HepG2 (cell line): Measurements from ENCODE around the gene B3GNT8. TPM values are rescaled to one million over a fixed set of nuclear protein-coding genes. Genes with fewer than 3 reads are reported as not detected.

Source experiments
- CENPT ChIP-seq: sonication (generic); formaldehyde crosslinking; IDR thresholded peaks from 2 replicates; pipeline ENCODE4 v1.8.0; 2022; ENCODE audit warnings: low read depth, mild to moderate bottlenecking, moderate library complexity, missing genetic modification reagents
- GABPA ChIP-seq, 2 experiments: IDR thresholded peaks; 2 replicates each; pipeline ENCODE4 v1.6.1; 2011 to 2016; ENCODE audit warnings: low read depth in 2 of 2, low read length in 1 of 2, missing biosample characterization in 1 of 2, missing genetic modification characterization in 1 of 2
- HDAC2 ChIP-seq: sonication (generic); formaldehyde crosslinking; IDR thresholded peaks from 2 replicates; pipeline ENCODE4 v1.4.0; 2020; ENCODE audit warnings: missing genetic modification reagents
- LCORL ChIP-seq, 2 experiments: fragments of 450-650 bp in 1 of 2; sonication (generic) in 1 of 2; formaldehyde crosslinking in 1 of 2; IDR thresholded peaks; 2 replicates each; pipeline versions ENCODE4 v1.5.0 to v1.6.1; 2017 to 2020; ENCODE audit warnings: antibody characterized with exemption in 1 of 2, missing genetic modification reagents in 1 of 2
- MED1 ChIP-seq: sonication (generic); formaldehyde crosslinking; IDR thresholded peaks from 2 replicates; pipeline ENCODE4 v1.4.0; 2020; ENCODE audit warnings: missing genetic modification reagents
- MXD4 ChIP-seq: IDR thresholded peaks from 2 replicates; pipeline ENCODE4 v1.6.1; 2016; ENCODE audit warnings: mild to moderate bottlenecking, missing biosample characterization, missing genetic modification reagents
- PLRG1 ChIP-seq: fragments of 450-650 bp; conservative IDR thresholded peaks from 2 replicates; pipeline ENCODE4 v1.6.1; 2016
- RXRB ChIP-seq: IDR thresholded peaks from 2 replicates; pipeline ENCODE4 v1.6.1; 2016; ENCODE audit warnings: borderline replicate concordance, missing genetic modification reagents, missing compliant biosample characterization
- SMAD3 ChIP-seq: sonication (generic); formaldehyde crosslinking; IDR thresholded peaks from 2 replicates; pipeline ENCODE4 v1.4.0; 2020; ENCODE audit warnings: missing genetic modification reagents
- TCF7L2 ChIP-seq: IDR thresholded peaks from 2 replicates; pipeline ENCODE4 v1.6.1; 2011; ENCODE audit warnings: mild to moderate bottlenecking, low read depth, low read length, moderate library complexity
- U2AF2 ChIP-seq: fragments of 200-400 bp; formaldehyde crosslinking; IDR thresholded peaks from 2 replicates; pipeline ENCODE4 v1.6.1; 2017; ENCODE audit warnings: low read depth, mild to moderate bottlenecking, low read length
- ZFP1 ChIP-seq: IDR thresholded peaks from 2 replicates; pipeline ENCODE4 v1.6.1; 2016
- ZMYM4 ChIP-seq: sonication (generic); formaldehyde crosslinking; IDR thresholded peaks from 2 replicates; pipeline ENCODE4 v1.8.1; 2023; ENCODE audit warnings: mild to moderate bottlenecking, missing genetic modification reagents
- ZNF253 ChIP-seq: sonication (generic); formaldehyde crosslinking; IDR thresholded peaks from 2 replicates; pipeline ENCODE4 v1.8.0; 2022; ENCODE audit warnings: mild to moderate bottlenecking, missing genetic modification reagents, borderline replicate concordance
- ZNF629 ChIP-seq: sonication (generic); formaldehyde crosslinking; conservative IDR thresholded peaks from 2 replicates; pipeline ENCODE4 v1.5.0; 2020; ENCODE audit warnings: missing genetic modification reagents
- ZNF644 ChIP-seq: IDR thresholded peaks from 2 replicates; pipeline ENCODE4 v1.6.1; 2016; ENCODE audit warnings: low read depth
- ZNF678 ChIP-seq: sonication (generic); formaldehyde crosslinking; IDR thresholded peaks from 2 replicates; pipeline ENCODE4 v1.4.0; 2020; ENCODE audit warnings: mild to moderate bottlenecking, missing genetic modification reagents
- ZSCAN20 ChIP-seq: sonication (generic); formaldehyde crosslinking; IDR thresholded peaks from 2 replicates; pipeline ENCODE4 v1.4.0; 2020; ENCODE audit warnings: missing genetic modification reagents, mild to moderate bottlenecking, borderline replicate concordance
- polyA plus RNA-seq, 8 experiments: library from polyadenylated mRNA; depleted of rRNA in 3 of 8; stranded (reverse) in 7 of 8; unstranded in 1 of 8; fragments of >200 nt; fragmentation: Illumina TruSeq in 4 of 8; extraction: Trizol in 4 of 8; gene quantifications; 2 replicates each; pipeline versions ENCODE4 v1.2.1 to v1.2.3, GENCODE V29; 2011 to 2016; ENCODE audit warnings: low read depth in 4 of 8, missing spikeins in 1 of 8, mixed read lengths in 1 of 8; ENCODE audit not compliant: insufficient read depth in 1 of 8
- total RNA-seq, 5 experiments: library from RNA; depleted of rRNA; stranded (reverse); fragments of >200 nt; fragmentation: Illumina TruSeq; extraction: Trizol; gene quantifications; 2 replicates each; pipeline ENCODE4 v1.2.3, GENCODE V29; 2016; ENCODE audit warnings: low read depth in 1 of 5
- TF ChIP-seq, protein P1 (sequence below): sonication (generic); formaldehyde crosslinking; IDR thresholded peaks from 2 replicates; pipeline ENCODE4 v1.4.0; 2020; ENCODE audit warnings: missing genetic modification reagents
- TF ChIP-seq, protein P2 (sequence below): sonication (generic); formaldehyde crosslinking; IDR thresholded peaks from 2 replicates; pipeline ENCODE4 v1.5.0; 2020; ENCODE audit warnings: missing genetic modification reagents
- TF ChIP-seq, protein P3 (sequence below): sonication (generic); formaldehyde crosslinking; IDR thresholded peaks from 2 replicates; pipeline ENCODE4 v1.4.0; 2020; ENCODE audit warnings: missing genetic modification reagents, borderline replicate concordance
- TF ChIP-seq, protein P4 (sequence below): IDR thresholded peaks from 2 replicates; pipeline ENCODE4 v1.6.1; 2016; ENCODE audit warnings: missing genetic modification reagents, missing compliant biosample characterization
- TF ChIP-seq, protein P5 (sequence below): sonication (generic); formaldehyde crosslinking; IDR thresholded peaks from 2 replicates; pipeline ENCODE4 v1.4.0; 2020; ENCODE audit warnings: missing genetic modification reagents

B3GNT8 gene
- total and polyA plus RNA-seq, 2 of the 13 experiments (the other 11 are each of a cell fraction or from before 2014, with no cell fraction given): 0.26 to 1.9 TPM

DNA sequence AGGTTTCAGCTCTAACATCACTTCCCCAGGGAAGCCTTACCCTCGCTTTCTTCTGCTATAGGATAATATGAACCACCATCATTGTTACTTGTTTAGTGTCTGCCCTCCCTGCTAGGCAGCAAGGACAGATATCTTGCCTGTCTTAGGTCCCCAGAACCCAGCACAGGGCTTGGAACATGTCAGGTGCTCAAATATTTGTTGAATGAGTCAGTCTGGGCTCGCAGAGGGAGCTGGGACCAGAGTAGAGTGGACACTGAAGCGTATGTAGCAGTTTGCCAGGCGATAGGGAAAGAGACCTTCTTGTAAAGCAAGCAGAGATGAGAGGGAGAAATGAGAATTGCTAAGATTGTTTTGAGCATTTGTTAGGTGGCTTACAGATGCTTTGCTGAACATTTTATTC is 17.9 kb downstream of the B3GNT8 start (continued):
- no peak for TF ChIP-seq ZNF678 (CRISPR knock-in tag)
- TF ChIP-seq HDAC2: peak; percentile 19; the same call in 1 of the 2 replicates
- no peak for TF ChIP-seq TCF7L2
- TF ChIP-seq ZNF629 (CRISPR knock-in tag): no peak
- TF ChIP-seq, protein P1, sequence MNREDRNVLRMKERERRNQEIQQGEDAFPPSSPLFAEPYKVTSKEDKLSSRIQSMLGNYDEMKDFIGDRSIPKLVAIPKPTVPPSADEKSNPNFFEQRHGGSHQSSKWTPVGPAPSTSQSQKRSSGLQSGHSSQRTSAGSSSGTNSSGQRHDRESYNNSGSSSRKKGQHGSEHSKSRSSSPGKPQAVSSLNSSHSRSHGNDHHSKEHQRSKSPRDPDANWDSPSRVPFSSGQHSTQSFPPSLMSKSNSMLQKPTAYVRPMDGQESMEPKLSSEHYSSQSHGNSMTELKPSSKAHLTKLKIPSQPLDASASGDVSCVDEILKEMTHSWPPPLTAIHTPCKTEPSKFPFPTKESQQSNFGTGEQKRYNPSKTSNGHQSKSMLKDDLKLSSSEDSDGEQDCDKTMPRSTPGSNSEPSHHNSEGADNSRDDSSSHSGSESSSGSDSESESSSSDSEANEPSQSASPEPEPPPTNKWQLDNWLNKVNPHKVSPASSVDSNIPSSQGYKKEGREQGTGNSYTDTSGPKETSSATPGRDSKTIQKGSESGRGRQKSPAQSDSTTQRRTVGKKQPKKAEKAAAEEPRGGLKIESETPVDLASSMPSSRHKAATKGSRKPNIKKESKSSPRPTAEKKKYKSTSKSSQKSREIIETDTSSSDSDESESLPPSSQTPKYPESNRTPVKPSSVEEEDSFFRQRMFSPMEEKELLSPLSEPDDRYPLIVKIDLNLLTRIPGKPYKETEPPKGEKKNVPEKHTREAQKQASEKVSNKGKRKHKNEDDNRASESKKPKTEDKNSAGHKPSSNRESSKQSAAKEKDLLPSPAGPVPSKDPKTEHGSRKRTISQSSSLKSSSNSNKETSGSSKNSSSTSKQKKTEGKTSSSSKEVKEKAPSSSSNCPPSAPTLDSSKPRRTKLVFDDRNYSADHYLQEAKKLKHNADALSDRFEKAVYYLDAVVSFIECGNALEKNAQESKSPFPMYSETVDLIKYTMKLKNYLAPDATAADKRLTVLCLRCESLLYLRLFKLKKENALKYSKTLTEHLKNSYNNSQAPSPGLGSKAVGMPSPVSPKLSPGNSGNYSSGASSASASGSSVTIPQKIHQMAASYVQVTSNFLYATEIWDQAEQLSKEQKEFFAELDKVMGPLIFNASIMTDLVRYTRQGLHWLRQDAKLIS (CRISPR knock-in tag): no peak
- no peak for TF ChIP-seq MXD4 (CRISPR knock-in tag)
- no peak for TF ChIP-seq SMAD3 (CRISPR knock-in tag)
- TF ChIP-seq, protein P2, sequence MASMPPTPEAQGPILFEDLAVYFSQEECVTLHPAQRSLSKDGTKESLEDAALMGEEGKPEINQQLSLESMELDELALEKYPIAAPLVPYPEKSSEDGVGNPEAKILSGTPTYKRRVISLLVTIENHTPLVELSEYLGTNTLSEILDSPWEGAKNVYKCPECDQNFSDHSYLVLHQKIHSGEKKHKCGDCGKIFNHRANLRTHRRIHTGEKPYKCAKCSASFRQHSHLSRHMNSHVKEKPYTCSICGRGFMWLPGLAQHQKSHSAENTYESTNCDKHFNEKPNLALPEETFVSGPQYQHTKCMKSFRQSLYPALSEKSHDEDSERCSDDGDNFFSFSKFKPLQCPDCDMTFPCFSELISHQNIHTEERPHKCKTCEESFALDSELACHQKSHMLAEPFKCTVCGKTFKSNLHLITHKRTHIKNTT: no peak
- TF ChIP-seq, protein P3, sequence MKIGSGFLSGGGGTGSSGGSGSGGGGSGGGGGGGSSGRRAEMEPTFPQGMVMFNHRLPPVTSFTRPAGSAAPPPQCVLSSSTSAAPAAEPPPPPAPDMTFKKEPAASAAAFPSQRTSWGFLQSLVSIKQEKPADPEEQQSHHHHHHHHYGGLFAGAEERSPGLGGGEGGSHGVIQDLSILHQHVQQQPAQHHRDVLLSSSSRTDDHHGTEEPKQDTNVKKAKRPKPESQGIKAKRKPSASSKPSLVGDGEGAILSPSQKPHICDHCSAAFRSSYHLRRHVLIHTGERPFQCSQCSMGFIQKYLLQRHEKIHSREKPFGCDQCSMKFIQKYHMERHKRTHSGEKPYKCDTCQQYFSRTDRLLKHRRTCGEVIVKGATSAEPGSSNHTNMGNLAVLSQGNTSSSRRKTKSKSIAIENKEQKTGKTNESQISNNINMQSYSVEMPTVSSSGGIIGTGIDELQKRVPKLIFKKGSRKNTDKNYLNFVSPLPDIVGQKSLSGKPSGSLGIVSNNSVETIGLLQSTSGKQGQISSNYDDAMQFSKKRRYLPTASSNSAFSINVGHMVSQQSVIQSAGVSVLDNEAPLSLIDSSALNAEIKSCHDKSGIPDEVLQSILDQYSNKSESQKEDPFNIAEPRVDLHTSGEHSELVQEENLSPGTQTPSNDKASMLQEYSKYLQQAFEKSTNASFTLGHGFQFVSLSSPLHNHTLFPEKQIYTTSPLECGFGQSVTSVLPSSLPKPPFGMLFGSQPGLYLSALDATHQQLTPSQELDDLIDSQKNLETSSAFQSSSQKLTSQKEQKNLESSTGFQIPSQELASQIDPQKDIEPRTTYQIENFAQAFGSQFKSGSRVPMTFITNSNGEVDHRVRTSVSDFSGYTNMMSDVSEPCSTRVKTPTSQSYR (CRISPR knock-in tag): no peak
- TF ChIP-seq ZNF253: no peak
- TF ChIP-seq, protein P4, sequence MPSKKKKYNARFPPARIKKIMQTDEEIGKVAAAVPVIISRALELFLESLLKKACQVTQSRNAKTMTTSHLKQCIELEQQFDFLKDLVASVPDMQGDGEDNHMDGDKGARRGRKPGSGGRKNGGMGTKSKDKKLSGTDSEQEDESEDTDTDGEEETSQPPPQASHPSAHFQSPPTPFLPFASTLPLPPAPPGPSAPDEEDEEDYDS: peak; percentile 52; the same call in 1 of the 2 replicates
- TF ChIP-seq ZFP1 (CRISPR knock-in tag): no peak
- TF ChIP-seq U2AF2: no peak
- TF ChIP-seq MED1: 0 out of 2 replicates have a peak, but pooled peaks have one; percentile 39
- TF ChIP-seq LCORL (IDR thresholded peaks at IDR 0.05): no peak
- no peak for TF ChIP-seq LCORL (CRISPR knock-in tag; IDR thresholded peaks at IDR 0.05)
- TF ChIP-seq ZMYM4: no peak
- peak; percentile 24; the same call in 1 of the 2 replicates for TF ChIP-seq RXRB
- no peak for TF ChIP-seq GABPA (IDR thresholded peaks at IDR 0.05; ENCODE audit: low read depth, low read length)
- no peak for TF ChIP-seq GABPA (CRISPR knock-in tag; IDR thresholded peaks at IDR 0.05; ENCODE audit: low read depth)
- no peak for TF ChIP-seq ZSCAN20
- TF ChIP-seq, protein P5, sequence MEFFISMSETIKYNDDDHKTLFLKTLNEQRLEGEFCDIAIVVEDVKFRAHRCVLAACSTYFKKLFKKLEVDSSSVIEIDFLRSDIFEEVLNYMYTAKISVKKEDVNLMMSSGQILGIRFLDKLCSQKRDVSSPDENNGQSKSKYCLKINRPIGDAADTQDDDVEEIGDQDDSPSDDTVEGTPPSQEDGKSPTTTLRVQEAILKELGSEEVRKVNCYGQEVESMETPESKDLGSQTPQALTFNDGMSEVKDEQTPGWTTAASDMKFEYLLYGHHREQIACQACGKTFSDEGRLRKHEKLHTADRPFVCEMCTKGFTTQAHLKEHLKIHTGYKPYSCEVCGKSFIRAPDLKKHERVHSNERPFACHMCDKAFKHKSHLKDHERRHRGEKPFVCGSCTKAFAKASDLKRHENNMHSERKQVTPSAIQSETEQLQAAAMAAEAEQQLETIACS (CRISPR knock-in tag): no peak
- peak; percentile 33; the same call in 1 of the 2 replicates for TF ChIP-seq ZNF644 (CRISPR knock-in tag)
- no peak for TF ChIP-seq PLRG1
- TF ChIP-seq CENPT (CRISPR knock-in tag): no peak
